ENCODE results near the gene PHACTR3.

The PHACTR3 gene

GRCh38 chr20:59863058-59863457 is 258.7 kb downstream of the PHACTR3 start:
- Histone ChIP-seq H3K9ac (ENCODE audit: low read length) (no peak overlapping the region), H3K4me2 (ENCODE audit: low read depth, low read length) (no peak overlapping the region), H3K9me2 (replicated peaks; ENCODE audit: insufficient read depth, low read length) (no peaks in the 10 kb centered on the region), H3K27me3 (replicated peaks; ENCODE audit: insufficient read depth, low read length) (no peaks in the 10 kb centered on the region), H3F3A (ENCODE audit: insufficient read depth, low read length) (no peaks in the 10 kb centered on the region), H3K9me3 (replicated peaks; ENCODE audit: insufficient read depth, low read length) (no peaks in the 10 kb centered on the region), H3K4me1 (ENCODE audit: low read length) (peaks cover 5% of the 10 kb centered on the region; the same call in 1 of the 2 replicates), H4K20me1 (ENCODE audit: insufficient read depth, low read length) (no peaks in the 10 kb centered on the region), H3K79me2 (ENCODE audit: low read length) (no peaks in the 10 kb centered on the region), H3K27ac (ENCODE audit: low read length) (no peak overlapping the region), H3K36me3 (replicated peaks; ENCODE audit: insufficient read depth, low read length) (no peaks in the 10 kb centered on the region), H3K4me3 (ENCODE audit: low read length) (no peak overlapping the region), H2AFZ (ENCODE audit: low read length) (no peak overlapping the region)
- no peak for DNase-seq
- TF ChIP-seq EZH2phosphoT487 (IDR thresholded peaks at IDR 0.05; ENCODE audit: low read length) (no peak), CTCF (IDR thresholded peaks at IDR 0.05; ENCODE audit: low read length) (no peak), EZH2 (optimal IDR thresholded peaks at IDR 0.05; ENCODE audit: low read depth, low read length) (no peak)

- Histone ChIP-seq H3K9me3 (replicated peaks; ENCODE audit: insufficient read depth, low read length) (no peaks in the 10 kb centered on the region), H3K4me2 (ENCODE audit: low read depth, low read length) (no peak overlapping the region), H3F3A (ENCODE audit: insufficient read depth, low read length) (no peaks in the 10 kb centered on the region), H3K79me2 (ENCODE audit: low read length) (no peaks in the 10 kb centered on the region), H3K4me3 (ENCODE audit: low read length) (no peak overlapping the region), H2AFZ (ENCODE audit: low read length) (no peak overlapping the region), H3K27me3 (replicated peaks; ENCODE audit: insufficient read depth, low read length) (no peaks in the 10 kb centered on the region), H3K9me2 (replicated peaks; ENCODE audit: insufficient read depth, low read length) (no peaks in the 10 kb centered on the region), H4K20me1 (ENCODE audit: insufficient read depth, low read length) (no peaks in the 10 kb centered on the region), H3K36me3 (replicated peaks; ENCODE audit: insufficient read depth, low read length) (no peaks in the 10 kb centered on the region), H3K4me1 (ENCODE audit: low read length) (peaks cover 5% of the 10 kb centered on the region; the same call in 1 of the 2 replicates), H3K27ac (ENCODE audit: low read length) (no peak overlapping the region), H3K9ac (ENCODE audit: low read length) (no peak overlapping the region)
- TF ChIP-seq EZH2phosphoT487 (IDR thresholded peaks at IDR 0.05; ENCODE audit: low read length) (no peak), CTCF (IDR thresholded peaks at IDR 0.05; ENCODE audit: low read length) (no peak), EZH2 (optimal IDR thresholded peaks at IDR 0.05; ENCODE audit: low read depth, low read length) (no peak)
- DNase-seq = no peak
These were observed 260.4 kb downstream of the PHACTR3 start for GRCh38 chr20:59864726-59865125.

- TF ChIP-seq EZH2 (optimal IDR thresholded peaks at IDR 0.05; ENCODE audit: low read depth, low read length) (no peak), CTCF (IDR thresholded peaks at IDR 0.05; ENCODE audit: low read length) (no peak), EZH2phosphoT487 (IDR thresholded peaks at IDR 0.05; ENCODE audit: low read length) (no peak)
- H3F3A ChIP-seq (ENCODE audit: insufficient read depth, low read length) = no peaks in the 10 kb centered on the region
- no peaks in the 10 kb centered on the region for H3K79me2 ChIP-seq (ENCODE audit: low read length)
- H4K20me1 ChIP-seq (ENCODE audit: insufficient read depth, low read length) = no peaks in the 10 kb centered on the region
- no peaks in the 10 kb centered on the region for H3K27me3 ChIP-seq (replicated peaks; ENCODE audit: insufficient read depth, low read length)
- no peak overlapping the region for H3K4me2 ChIP-seq (ENCODE audit: low read depth, low read length)
- no peaks in the 10 kb centered on the region for H3K9me2 ChIP-seq (replicated peaks; ENCODE audit: insufficient read depth, low read length)
- H3K36me3 ChIP-seq (replicated peaks; ENCODE audit: insufficient read depth, low read length) = no peaks in the 10 kb centered on the region
- no peak overlapping the region for H3K9ac ChIP-seq (ENCODE audit: low read length)
- no peak for DNase-seq
- no peak overlapping the region for H3K4me3 ChIP-seq (ENCODE audit: low read length)
- H3K27ac ChIP-seq (ENCODE audit: low read length) = no peak overlapping the region
- H3K4me1 ChIP-seq (ENCODE audit: low read length) = peaks cover 5% of the 10 kb centered on the region; the same call in 1 of the 2 replicates
- H2AFZ ChIP-seq (ENCODE audit: low read length) = no peak overlapping the region
- no peaks in the 10 kb centered on the region for H3K9me3 ChIP-seq (replicated peaks; ENCODE audit: insufficient read depth, low read length)
These were observed 262.0 kb downstream of the PHACTR3 start for GRCh38 chr20:59866338-59866737.

Data from MM.1S (cell line).